ENCODE results near the gene CEP41.
A peak's percentile ranks its signal among the peaks of the same experiment; 100 is the strongest.

CEP41 gene

DNA sequence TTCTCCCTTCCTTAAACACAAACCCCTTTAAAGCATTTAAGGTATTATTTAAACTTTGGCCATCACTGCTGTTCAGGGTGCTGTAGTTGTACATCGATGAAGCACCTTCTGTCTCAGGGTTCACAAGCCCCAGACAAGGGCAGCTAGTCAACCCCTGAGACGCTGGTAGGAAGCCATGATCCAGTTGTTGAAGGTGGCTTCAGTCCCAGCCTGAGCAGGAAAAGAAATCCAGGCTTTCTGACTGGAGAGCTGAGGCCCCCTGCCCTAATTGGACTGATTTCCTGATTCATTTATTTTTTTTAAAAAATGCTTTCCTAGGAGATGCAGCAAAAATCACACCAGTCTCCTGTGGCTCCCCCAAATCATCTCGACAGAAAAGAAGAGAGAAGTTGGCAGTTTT is 44.7 kb downstream of the CEP41 start:
- DNase-seq (ENCODE audit: low read depth) = no peak
- H3K4me3 ChIP-seq (ENCODE audit: low read depth, low read length) = no peak overlapping the region
- TF ChIP-seq MAX (IDR thresholded peaks at IDR 0.05; ENCODE audit: low read depth, low read length) = no peak
- TF ChIP-seq, protein P1, sequence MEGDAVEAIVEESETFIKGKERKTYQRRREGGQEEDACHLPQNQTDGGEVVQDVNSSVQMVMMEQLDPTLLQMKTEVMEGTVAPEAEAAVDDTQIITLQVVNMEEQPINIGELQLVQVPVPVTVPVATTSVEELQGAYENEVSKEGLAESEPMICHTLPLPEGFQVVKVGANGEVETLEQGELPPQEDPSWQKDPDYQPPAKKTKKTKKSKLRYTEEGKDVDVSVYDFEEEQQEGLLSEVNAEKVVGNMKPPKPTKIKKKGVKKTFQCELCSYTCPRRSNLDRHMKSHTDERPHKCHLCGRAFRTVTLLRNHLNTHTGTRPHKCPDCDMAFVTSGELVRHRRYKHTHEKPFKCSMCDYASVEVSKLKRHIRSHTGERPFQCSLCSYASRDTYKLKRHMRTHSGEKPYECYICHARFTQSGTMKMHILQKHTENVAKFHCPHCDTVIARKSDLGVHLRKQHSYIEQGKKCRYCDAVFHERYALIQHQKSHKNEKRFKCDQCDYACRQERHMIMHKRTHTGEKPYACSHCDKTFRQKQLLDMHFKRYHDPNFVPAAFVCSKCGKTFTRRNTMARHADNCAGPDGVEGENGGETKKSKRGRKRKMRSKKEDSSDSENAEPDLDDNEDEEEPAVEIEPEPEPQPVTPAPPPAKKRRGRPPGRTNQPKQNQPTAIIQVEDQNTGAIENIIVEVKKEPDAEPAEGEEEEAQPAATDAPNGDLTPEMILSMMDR (IDR thresholded peaks at IDR 0.05; ENCODE audit: low read depth, low read length) = no peak
- no peak for TF ChIP-seq MYC (IDR thresholded peaks at IDR 0.05; ENCODE audit: low read depth, low read length)
- TF ChIP-seq POLR2A (IDR thresholded peaks at IDR 0.05; ENCODE audit: extremely low read depth, insufficient read length) = no peak

- DNase-seq (ENCODE audit: low read depth) = no peak
- no peak overlapping the region for H3K4me3 ChIP-seq (ENCODE audit: low read depth, low read length)
- TF ChIP-seq POLR2A (IDR thresholded peaks at IDR 0.05; ENCODE audit: extremely low read depth, insufficient read length) (no peak), MYC (IDR thresholded peaks at IDR 0.05; ENCODE audit: low read depth, low read length) (no peak), MAX (IDR thresholded peaks at IDR 0.05; ENCODE audit: low read depth, low read length) (no peak)
- TF ChIP-seq, protein P1 (IDR thresholded peaks at IDR 0.05; ENCODE audit: low read depth, low read length) = no peak
Observed at GRCh38 chr7:130395421-130395820, 45.4 kb downstream of the CEP41 start.

GRCh38 chr7:130394421-130395195 is 46.2 kb downstream of the CEP41 start:
- H3K4me3 ChIP-seq (ENCODE audit: low read depth, low read length) = no peak overlapping the region
- DNase-seq (ENCODE audit: low read depth) = peak; percentile 32
- TF ChIP-seq MAX (IDR thresholded peaks at IDR 0.05; ENCODE audit: low read depth, low read length) (no peak), POLR2A (IDR thresholded peaks at IDR 0.05; ENCODE audit: extremely low read depth, insufficient read length) (no peak), MYC (IDR thresholded peaks at IDR 0.05; ENCODE audit: low read depth, low read length) (no peak)
- TF ChIP-seq, protein P1 (IDR thresholded peaks at IDR 0.05; ENCODE audit: low read depth, low read length) = no peak

GRCh38 chr7:130393841-130394411 is 46.9 kb downstream of the CEP41 start:
- no peak for DNase-seq (ENCODE audit: low read depth)
- TF ChIP-seq, protein P1 (IDR thresholded peaks at IDR 0.05; ENCODE audit: low read depth, low read length) = no peak
- TF ChIP-seq MAX (IDR thresholded peaks at IDR 0.05; ENCODE audit: low read depth, low read length) = no peak
- no peak for TF ChIP-seq MYC (IDR thresholded peaks at IDR 0.05; ENCODE audit: low read depth, low read length)
- no peak for TF ChIP-seq POLR2A (IDR thresholded peaks at IDR 0.05; ENCODE audit: extremely low read depth, insufficient read length)
- H3K4me3 ChIP-seq (ENCODE audit: low read depth, low read length) = no peak overlapping the region

DNA sequence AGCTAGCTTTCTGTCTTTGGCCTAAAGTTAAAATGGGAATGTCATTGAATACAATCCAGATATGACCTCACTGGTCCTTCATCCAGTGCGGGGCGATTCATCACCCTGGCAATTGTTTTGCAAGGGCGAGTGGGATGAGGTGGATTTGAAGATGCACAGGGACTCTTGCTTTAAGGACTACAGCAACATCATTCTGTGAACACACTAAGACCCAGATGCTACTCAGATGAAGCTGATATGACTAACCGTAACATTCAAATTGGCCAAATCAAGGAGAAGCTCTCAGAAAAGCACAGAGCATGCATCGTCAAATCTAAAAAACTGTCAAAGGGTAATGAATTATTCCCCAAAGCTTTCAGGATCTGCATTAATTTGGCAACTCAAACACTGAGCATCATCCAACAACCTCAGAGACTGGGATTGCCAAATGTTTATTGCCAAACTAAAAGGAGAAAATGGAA is 47.7 kb downstream of the CEP41 start:
- H3K4me3 ChIP-seq (ENCODE audit: low read depth, low read length) = no peak overlapping the region
- no peak for DNase-seq (ENCODE audit: low read depth)
- TF ChIP-seq MYC (IDR thresholded peaks at IDR 0.05; ENCODE audit: low read depth, low read length) (no peak), MAX (IDR thresholded peaks at IDR 0.05; ENCODE audit: low read depth, low read length) (no peak), POLR2A (IDR thresholded peaks at IDR 0.05; ENCODE audit: extremely low read depth, insufficient read length) (no peak)
- TF ChIP-seq, protein P1 (IDR thresholded peaks at IDR 0.05; ENCODE audit: low read depth, low read length) = no peak
